ENCODE measurements around the gene AP3B2. TPM values are rescaled to one million over a fixed set of nuclear protein-coding genes. Genes with fewer than 3 reads are reported as not detected.

Gene AP3B2
- total RNA-seq, 1 experiment from 2014 or later: 7.5 TPM

GRCh38 chr15:82613747-82614146 is 95.9 kb downstream of the AP3B2 start:
- Mint-ChIP-seq H3K27me3 (ENCODE audit: insufficient read depth, unreplicated experiment) (peaks cover 21% of the 10 kb centered on the region), H3K36me3 (ENCODE audit: insufficient read depth, unreplicated experiment) (no peaks in the 10 kb centered on the region), H3K4me1 (ENCODE audit: insufficient read depth, unreplicated experiment) (no peaks in the 10 kb centered on the region), H3K27ac (ENCODE audit: low read depth, unreplicated experiment) (no peak overlapping the region), H3K9me3 (ENCODE audit: unreplicated experiment) (no peaks in the 10 kb centered on the region), H3K4me3 (ENCODE audit: unreplicated experiment) (no peak overlapping the region)
- no peak for DNase-seq (ENCODE audit: unreplicated experiment)
- ChIA-PET CTCF (no interaction called here), POLR2A (no interaction called here)
- TF ChIP-seq, protein P1, sequence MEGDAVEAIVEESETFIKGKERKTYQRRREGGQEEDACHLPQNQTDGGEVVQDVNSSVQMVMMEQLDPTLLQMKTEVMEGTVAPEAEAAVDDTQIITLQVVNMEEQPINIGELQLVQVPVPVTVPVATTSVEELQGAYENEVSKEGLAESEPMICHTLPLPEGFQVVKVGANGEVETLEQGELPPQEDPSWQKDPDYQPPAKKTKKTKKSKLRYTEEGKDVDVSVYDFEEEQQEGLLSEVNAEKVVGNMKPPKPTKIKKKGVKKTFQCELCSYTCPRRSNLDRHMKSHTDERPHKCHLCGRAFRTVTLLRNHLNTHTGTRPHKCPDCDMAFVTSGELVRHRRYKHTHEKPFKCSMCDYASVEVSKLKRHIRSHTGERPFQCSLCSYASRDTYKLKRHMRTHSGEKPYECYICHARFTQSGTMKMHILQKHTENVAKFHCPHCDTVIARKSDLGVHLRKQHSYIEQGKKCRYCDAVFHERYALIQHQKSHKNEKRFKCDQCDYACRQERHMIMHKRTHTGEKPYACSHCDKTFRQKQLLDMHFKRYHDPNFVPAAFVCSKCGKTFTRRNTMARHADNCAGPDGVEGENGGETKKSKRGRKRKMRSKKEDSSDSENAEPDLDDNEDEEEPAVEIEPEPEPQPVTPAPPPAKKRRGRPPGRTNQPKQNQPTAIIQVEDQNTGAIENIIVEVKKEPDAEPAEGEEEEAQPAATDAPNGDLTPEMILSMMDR (IDR thresholded peaks at IDR 0.05; ENCODE audit: unreplicated experiment): no peak
- BruUV-seq (replicated peaks): no TSS peak
- intact Hi-C loops (cut with micrococcal nuclease): no loop called here

DNA sequence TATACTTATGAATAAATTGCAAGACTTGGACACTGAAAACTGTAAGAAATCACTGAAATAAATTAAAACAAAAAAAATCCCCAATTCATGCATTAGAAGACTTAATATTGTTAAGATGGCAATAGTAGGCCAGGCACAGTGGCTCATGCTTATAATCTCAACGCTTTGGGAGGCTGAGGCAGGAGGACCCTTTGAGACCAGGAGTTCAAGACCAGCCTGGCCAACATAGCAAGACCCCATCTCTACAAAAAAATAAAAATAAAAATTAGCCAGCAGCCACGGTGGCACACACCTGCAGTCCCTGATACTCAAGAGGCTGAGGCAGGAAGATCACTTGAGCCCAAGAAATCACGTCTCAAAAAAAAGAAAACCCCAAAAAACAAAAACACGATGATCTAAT is 98.3 kb downstream of the AP3B2 start:
- DNase-seq (ENCODE audit: unreplicated experiment): no peak
- BruUV-seq (replicated peaks): no TSS peak
- no peak overlapping the region for H3K4me3 Mint-ChIP-seq (ENCODE audit: unreplicated experiment)
- TF ChIP-seq, protein P1 (IDR thresholded peaks at IDR 0.05; ENCODE audit: unreplicated experiment): no peak
- H3K4me1 Mint-ChIP-seq (ENCODE audit: insufficient read depth, unreplicated experiment): no peaks in the 10 kb centered on the region
- no peak overlapping the region for H3K27ac Mint-ChIP-seq (ENCODE audit: low read depth, unreplicated experiment)
- ChIA-PET POLR2A (no interaction called here), CTCF (no interaction called here)
- intact Hi-C loops (cut with micrococcal nuclease): no loop called here
- peaks cover 16% of the 10 kb centered on the region for H3K27me3 Mint-ChIP-seq (ENCODE audit: insufficient read depth, unreplicated experiment)
- no peaks in the 10 kb centered on the region for H3K36me3 Mint-ChIP-seq (ENCODE audit: insufficient read depth, unreplicated experiment)
- no peaks in the 10 kb centered on the region for H3K9me3 Mint-ChIP-seq (ENCODE audit: unreplicated experiment)

Other genes starting within 250 kb of the AP3B2 start
- gene RPS17, start 169.4 kb downstream of the AP3B2 start, total RNA-seq (2022): 2,707 and 3,065 TPM in 2 replicates
- not detected in 2 replicates for gene CPEB1, start 62.5 kb downstream of the AP3B2 start, total RNA-seq (2022)
- not detected in 2 replicates for gene FSD2, start 96.2 kb upstream of the AP3B2 start, total RNA-seq (2022)
- gene WHAMM, start 99.8 kb upstream of the AP3B2 start, total RNA-seq (2022): 8.2 and 10.1 TPM in 2 replicates
- 8.8 and 17.0 TPM in 2 replicates for gene HOMER2, start 242.8 kb upstream of the AP3B2 start, total RNA-seq (2022)